SK-N-MC (cell line): ENCODE measurements around the gene SMC1B.

ENCODE experiments used
- EZH2 ChIP-seq: fragments of 200-600 bp; sonication (generic); IDR thresholded peaks from one replicate; pipeline ENCODE4 v1.6.1; 2017; ENCODE audit warnings: antibody characterized with exemption
- FOXP2 ChIP-seq: optimal IDR thresholded peaks from 2 replicates; pipeline ENCODE3; 2011; ENCODE audit warnings: mild to moderate bottlenecking, moderate library complexity; ENCODE audit not compliant: insufficient read depth; ENCODE audit errors: extremely low read length, control extremely low read depth
- POLR2AphosphoS5 ChIP-seq: IDR thresholded peaks from 2 replicates; pipeline ENCODE4 v1.6.1; 2012; ENCODE audit warnings: mild to moderate bottlenecking, low read depth, low read length, borderline replicate concordance

DNA sequence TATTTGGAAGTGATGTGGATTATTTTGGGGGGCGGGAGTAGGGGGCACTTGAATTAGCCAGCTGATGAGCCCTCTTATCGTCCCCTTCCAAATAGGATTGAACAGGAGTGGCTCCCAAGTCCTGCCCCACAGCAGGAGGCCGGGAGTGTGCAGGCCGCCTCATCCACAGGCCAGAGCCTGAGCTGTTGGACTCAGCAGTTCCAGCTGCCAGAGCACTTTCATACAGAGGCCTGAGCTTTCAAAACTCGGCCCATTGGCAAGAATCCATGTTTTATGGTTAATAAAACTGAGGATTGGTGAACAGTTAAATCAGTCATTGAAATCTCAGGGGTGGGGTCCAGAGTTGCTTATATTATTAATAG is 94.1 kb downstream of the SMC1B start:
- no peak for TF ChIP-seq EZH2
- no peak for TF ChIP-seq POLR2AphosphoS5
- no peak for TF ChIP-seq FOXP2
